ENCODE measurements around the gene NIPBL.
"Not testable (repeated sequence)": the region's sequence is repeated elsewhere in the genome, so short reads cannot be mapped to it uniquely, and the experiment has no call there.

The NIPBL gene

DNA sequence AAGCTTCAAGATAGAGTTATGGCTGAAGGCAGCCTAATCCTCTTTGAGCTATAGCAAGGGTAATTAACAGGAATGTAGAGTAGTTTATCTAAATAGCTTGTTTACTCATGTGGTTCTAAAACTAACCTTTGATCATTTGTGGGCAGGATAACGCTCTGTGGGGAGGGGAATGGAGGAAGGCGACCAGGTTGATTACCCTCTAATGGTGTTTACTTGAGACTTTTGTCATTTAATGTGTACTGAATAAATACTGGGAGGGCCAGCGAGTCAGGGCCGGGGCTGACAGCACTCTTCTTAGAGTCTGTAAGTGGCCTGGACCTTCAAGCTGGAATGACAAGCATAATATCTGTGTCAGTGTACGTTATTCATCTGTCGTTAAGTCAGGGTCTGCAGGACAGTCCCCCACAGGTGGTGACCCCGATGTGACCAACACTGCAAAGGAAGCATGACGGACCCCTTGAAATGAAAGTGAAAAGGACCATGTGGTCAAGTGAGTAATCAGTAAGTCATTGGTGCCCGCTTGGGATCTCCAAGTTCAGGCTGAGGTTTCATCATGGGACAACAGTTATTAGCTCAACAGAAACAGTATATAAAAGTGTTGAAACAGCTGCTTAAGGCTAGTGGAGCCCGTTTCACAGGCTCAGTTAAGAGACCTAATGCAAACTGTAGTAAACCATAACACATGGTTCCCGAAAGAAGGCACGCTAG lies 210.1 kb downstream of the NIPBL start:
- H3K4me3 ChIP-seq (ENCODE audit: low read depth, low read length) = no peak overlapping the region
- DNase-seq (ENCODE audit: low read depth) = peak; percentile 78
- TF ChIP-seq, protein P1, sequence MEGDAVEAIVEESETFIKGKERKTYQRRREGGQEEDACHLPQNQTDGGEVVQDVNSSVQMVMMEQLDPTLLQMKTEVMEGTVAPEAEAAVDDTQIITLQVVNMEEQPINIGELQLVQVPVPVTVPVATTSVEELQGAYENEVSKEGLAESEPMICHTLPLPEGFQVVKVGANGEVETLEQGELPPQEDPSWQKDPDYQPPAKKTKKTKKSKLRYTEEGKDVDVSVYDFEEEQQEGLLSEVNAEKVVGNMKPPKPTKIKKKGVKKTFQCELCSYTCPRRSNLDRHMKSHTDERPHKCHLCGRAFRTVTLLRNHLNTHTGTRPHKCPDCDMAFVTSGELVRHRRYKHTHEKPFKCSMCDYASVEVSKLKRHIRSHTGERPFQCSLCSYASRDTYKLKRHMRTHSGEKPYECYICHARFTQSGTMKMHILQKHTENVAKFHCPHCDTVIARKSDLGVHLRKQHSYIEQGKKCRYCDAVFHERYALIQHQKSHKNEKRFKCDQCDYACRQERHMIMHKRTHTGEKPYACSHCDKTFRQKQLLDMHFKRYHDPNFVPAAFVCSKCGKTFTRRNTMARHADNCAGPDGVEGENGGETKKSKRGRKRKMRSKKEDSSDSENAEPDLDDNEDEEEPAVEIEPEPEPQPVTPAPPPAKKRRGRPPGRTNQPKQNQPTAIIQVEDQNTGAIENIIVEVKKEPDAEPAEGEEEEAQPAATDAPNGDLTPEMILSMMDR (conservative IDR thresholded peaks at IDR 0.05; ENCODE audit: low read depth, low read length) = no peak

DNA sequence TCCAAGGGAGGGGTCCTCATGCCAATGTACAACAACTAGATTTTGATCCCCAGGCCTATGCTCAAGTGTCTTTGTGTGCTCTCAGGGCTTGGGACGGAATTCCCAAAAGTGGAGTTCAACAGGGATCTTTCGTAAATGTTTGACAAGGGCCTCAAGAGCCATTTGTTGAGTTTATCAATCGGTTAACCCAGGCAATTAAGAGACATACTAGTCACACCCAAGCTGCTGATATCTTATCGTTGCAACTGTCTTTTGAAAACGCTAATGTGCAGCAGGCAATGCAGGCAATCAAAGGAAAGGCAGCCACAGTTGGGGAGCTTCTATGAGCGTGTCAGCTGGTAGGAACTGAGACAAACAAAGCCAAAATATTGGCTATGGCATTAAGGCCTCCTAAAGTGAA lies 211.4 kb downstream of the NIPBL start:
- H3K4me3 ChIP-seq (ENCODE audit: low read depth, low read length) = no peak overlapping the region
- no peak for DNase-seq (ENCODE audit: low read depth)
- TF ChIP-seq, protein P1 (conservative IDR thresholded peaks at IDR 0.05; ENCODE audit: low read depth, low read length) = no peak

DNA sequence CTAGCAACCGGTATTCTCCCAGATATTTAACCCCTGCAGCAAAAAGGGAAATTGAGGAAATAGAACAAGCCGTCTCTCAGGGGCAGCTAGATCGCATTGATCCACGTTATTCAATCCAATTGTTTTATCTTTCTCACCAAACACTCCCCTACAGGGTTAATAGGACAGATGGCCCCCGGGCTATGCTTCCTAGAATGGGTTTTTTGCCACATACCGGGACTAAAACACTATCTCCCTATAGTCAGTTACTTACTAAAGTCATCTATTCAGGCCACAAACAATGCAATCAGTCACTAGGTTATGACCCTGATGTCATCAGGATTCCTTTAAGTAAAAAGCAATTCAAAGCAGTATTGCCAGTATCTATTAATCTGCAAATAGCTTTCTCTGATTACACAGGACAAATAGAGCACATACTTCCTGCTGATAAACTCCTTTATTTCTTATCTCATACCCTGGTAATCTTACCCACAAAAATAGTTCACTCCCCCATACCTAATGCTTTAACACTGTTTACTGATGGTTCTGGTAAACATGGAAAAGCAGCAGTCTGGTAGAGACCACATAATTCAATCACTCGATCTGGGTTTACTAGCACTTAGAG lies 213.7 kb downstream of the NIPBL start:
- DNase-seq (ENCODE audit: low read depth) = no peak

DNA sequence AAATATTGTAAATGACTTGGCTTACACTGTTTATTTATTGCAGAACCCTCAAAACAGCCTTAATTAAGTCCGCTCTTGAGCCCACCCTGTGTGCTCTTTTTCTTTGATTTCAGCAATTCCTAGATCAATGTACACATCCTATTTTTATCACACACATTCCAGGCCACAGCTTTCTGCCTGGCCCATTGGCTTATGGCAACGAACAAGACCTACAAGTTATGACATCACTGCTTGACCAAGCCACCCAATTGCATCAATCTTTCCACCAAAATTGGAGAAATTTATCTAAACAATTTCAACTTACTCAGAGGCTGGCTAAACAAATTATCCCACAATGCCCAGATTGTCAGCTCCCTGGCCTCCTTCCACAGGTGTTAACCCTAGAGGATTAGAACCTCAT lies 214.2 kb downstream of the NIPBL start:
- H3K4me3 ChIP-seq (ENCODE audit: low read depth, low read length) = no peak overlapping the region
- TF ChIP-seq, protein P1 (conservative IDR thresholded peaks at IDR 0.05; ENCODE audit: low read depth, low read length) = no peak
- peak; percentile 19 for DNase-seq (ENCODE audit: low read depth)

More for the DNA sequence above, 213.7 kb downstream of the NIPBL start:
- TF ChIP-seq, protein P1 (conservative IDR thresholded peaks at IDR 0.05; ENCODE audit: low read depth, low read length) = no peak
- no peak overlapping the region for H3K4me3 ChIP-seq (ENCODE audit: low read depth, low read length)

DNA sequence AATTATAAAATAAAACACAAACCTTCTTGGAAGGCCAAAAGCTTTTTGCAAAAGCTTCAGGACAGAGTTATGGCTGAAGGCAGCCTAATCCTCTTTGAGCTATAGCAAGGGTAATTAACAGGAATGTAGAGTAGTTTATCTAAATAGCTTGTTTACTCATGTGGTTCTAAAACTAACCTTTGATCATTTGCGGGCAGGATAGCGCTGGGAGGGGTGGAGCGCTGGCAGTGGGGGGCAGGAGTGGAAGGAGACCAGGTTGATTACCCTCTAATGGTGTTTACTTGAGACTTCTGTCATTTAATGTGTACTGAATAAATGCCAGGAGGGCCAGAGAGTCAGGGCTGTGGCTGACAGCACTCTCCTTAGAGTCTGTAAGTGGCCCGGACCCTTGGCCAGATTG lies 217.2 kb downstream of the NIPBL start:
- H3K4me3 ChIP-seq (ENCODE audit: low read depth, low read length); DNase-seq (ENCODE audit: low read depth): not testable (repeated sequence)

DNA sequence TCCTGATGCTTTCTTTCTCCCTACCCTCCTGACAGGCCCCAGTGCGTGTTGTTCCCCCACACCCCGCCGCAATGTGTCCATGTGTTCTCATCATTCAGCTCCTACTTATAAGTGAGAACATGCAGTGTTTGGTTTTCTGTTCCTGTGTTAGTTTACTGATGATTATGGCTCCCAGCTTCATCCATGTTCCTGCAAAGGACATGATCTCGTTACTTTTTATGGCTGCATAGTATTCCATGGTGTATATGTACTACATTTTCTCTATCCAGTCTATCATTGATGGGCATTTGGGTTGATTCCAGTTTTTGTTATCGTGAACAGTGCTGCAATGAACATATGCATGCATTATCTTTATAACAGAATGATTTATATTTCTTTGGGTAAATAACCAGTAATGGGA lies 222.7 kb downstream of the NIPBL start:
- DNase-seq (ENCODE audit: low read depth); H3K4me3 ChIP-seq (ENCODE audit: low read depth, low read length): not testable (repeated sequence)

DNA sequence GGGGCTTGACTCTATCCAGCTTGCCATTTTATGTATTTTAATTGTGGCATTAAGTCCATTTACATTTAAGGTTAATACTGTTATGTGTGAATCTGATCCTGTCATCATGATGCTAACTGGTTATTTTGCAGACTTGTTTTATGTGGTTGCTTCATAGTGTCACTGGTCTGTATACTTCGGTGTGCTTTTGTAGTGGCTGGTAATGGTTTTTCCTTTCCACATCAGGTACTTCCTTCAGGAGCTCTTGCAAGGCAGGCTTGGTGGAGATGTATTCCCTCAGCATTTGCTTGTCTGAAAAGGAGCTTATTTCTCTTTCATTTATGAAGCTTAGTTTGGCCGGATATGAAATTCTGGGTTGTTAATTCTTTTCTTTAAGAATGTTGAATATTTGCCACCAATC lies 226.7 kb downstream of the NIPBL start:
- TF ChIP-seq, protein P1 (conservative IDR thresholded peaks at IDR 0.05; ENCODE audit: low read depth, low read length) = no peak
- DNase-seq (ENCODE audit: low read depth) = no peak
- H3K4me3 ChIP-seq (ENCODE audit: low read depth, low read length) = no peak overlapping the region

DNA sequence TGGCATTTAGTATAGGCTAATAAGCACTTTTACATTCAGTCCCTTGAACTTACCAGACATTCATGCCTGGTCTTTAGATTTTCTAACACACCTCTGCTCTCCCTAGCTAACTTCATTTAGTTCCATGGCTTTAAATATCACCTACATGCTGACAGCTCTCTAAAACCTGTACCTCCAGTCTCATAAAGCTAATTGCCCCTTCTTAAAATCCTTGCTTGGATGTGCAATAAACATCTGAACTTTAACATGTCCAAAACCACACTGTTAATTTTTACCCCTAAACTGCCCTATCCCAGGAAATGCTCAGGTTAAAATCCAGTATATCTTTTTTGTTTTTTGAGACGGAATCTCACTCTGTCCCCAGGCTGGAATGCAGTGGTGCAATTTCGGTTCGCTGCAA lies 232.8 kb downstream of the NIPBL start:
- no peak for DNase-seq (ENCODE audit: low read depth)
- H3K4me3 ChIP-seq (ENCODE audit: low read depth, low read length) = no peak overlapping the region
- TF ChIP-seq, protein P1 (conservative IDR thresholded peaks at IDR 0.05; ENCODE audit: low read depth, low read length) = no peak
